Stimulated activated CD8-positive, alpha-beta memory T cell treated with anti-CD3 and anti-CD28 coated beads, Interleukin-15, amount 100 ng/mL, for 24 hours (primary cell): ENCODE results near the gene ELMO2.
A peak's percentile ranks its signal among the peaks of the same experiment; 100 is the strongest.

ENCODE experiments used
- DNase-seq: peaks from one replicate; pipeline ENCODE4 v3.0.0-alpha.2; 2020; ENCODE audit warnings: low read depth

ELMO2 gene

DNA sequence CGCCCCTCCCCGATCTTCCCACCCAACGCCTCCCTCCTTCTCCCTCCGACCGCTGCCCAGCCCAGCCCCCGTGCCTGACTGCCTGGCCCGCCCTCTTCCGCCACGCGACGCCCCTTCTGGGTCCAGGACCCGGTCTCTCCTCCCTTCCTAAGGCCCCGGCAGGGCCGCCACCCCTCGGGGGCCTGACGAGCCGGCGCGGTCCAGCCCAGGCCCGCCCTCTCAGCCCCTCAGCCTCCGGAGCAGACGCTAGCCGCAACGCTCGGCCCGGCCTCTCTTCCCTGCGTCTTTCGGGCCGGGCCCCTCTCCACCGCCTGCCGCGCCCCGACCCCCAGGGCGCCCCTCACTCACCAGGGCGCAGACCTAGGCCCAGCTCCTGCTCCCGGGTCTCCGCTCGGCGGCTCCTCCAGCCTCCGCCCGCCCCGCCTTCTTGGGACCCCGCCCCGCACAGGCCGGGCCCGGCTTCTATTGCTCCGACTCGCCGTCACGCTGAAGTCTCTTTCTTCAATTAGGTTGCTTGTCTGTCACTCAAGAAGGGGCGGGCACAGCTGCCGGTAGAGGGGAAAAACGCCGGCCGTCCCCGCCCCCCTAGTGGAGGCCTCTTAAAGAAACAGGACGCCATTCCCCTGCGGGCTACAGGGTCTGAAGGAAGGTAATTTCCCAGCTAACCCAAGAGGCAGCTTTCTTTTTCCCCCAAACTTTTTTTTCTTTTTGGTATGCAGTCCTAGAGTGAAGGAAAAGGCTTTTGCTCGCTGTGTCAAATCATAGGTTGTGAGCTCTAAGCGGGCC is at the start of gene ELMO2:
Gene ELMO2, minus strand, starts transcription at position 416 of the 786 bp plus-strand sequence. CDS start 12,133 bp downstream, outside the sequence.
- DNase-seq = peak; percentile 83

- DNase-seq = no peak
These were observed 49.3 kb upstream of the ELMO2 start for GRCh38 chr20:46455729-46456128.

DNA sequence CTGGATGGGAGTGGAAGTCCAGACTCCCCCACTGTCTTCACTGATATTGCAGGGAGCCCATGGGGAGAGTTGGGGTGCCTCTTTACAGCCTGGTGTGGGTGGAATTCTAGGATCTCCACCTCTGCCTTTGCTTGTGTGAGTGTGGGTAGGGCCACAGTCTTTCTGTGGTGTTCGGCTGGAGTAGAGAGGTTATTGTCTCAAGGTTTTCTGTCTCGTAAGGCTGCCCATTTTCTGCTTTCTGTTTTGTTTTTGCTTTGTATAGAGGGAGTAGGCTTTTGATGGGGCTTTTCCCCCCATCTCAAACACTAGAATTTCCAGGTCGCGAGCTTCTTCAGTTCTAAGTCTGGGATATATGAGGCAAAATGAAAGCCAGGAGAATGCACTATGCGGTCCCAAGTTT is 40.4 kb upstream of the ELMO2 start:
- DNase-seq = no peak

GRCh38 chr20:46439837-46440236 is 33.4 kb upstream of the ELMO2 start:
- DNase-seq = no peak

DNA sequence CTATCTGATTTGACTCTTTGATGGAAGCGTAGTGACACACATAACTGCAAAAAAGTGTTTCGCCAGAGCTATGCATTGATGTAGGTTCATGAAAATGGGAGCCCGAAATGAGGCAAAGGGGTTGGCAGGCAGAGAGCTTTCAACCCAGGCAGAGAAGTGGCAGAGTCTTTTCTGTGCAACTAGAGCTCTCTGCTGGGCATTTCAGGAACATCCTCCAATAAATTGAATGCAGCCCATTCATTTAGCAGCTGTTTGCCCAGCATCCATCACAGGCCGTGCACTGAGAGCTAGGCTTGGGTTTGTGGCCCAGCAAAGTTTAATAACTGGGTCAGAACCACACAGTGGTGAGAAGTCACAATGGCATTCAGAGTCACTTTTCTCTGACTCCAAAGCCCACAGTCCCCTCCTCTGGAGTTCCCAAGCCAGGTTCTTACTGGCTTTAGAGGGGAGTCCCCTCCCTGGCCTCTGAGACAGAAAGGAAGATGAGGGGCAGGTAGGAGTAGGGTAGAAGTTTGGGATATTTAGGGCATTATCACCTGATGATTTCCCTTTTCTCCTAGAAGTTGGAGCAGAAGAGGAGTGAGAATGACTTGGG is 31.8 kb upstream of the ELMO2 start:
- DNase-seq = no peak

DNA sequence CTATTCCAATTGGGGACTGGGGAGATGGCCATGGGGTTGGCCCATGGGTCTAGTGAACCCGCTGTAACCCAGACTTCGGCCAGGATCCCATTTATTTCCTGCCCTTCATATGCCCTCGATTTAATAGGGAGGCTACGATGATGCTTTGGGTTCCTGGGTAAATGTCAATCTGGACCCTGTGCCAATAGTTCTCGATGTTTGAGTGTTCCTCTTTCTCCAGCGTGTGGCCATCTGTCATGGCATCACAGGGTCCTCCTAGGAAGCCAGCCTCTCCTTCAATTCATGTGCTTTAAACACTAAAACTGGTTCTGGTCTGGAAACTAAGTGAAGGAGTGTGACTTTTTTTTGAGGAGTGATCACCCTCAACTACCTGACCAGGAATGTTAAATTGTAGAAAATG is 28.7 kb upstream of the ELMO2 start:
- no peak for DNase-seq

- no peak for DNase-seq
These were observed 28.2 kb upstream of the ELMO2 start for GRCh38 chr20:46434597-46434996.

GRCh38 chr20:46433051-46433450 is 26.6 kb upstream of the ELMO2 start:
- no peak for DNase-seq

- no peak for DNase-seq
These were observed 24.7 kb upstream of the ELMO2 start for GRCh38 chr20:46430921-46431712.

DNA sequence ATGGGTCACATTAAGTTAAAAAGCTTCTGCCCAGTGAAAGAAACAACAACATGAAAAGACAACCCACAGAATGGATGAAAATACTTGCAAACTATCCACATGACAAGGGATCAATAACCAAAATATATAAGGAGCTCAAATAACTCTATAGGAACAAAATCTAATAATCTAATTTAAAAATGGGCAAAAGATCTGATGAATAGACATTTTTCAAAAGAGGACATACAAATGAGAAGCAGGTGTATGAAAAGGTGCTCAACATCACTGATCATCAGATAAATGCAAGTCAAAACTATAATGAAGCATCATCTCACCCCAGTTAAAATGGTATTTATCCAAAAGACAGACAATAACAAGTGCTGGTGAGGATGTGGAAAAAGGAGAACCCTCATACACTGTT is 21.0 kb upstream of the ELMO2 start:
- DNase-seq = no peak

DNA sequence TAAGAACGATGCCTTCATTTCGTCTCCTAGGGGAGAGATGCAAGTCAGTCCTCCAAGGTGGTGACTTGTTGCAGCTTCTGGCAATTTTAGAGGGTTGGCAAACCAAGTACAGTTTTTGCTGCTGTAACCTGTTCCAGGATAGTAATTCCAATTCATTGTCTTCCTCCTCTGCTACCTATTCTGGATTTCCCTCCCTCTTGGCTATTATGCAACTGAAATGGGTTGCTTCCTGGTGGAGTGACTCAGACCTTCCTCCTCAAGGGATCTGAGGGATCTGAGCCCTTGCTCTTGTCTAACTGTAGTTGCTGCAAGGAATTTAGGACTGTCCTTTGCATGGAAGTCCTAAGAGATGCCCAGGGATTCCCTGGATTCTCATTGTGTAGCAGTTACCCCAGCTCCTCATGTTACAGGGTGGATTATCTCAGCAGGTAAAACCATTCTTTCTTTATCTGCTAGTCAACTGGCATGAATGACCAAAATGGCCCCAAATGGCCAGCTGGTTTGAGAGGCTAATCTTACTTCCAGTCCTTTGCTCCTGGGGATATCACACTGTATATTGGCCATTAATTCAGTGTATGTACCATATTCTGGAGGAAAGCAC is 17.6 kb upstream of the ELMO2 start:
- DNase-seq = no peak

DNA sequence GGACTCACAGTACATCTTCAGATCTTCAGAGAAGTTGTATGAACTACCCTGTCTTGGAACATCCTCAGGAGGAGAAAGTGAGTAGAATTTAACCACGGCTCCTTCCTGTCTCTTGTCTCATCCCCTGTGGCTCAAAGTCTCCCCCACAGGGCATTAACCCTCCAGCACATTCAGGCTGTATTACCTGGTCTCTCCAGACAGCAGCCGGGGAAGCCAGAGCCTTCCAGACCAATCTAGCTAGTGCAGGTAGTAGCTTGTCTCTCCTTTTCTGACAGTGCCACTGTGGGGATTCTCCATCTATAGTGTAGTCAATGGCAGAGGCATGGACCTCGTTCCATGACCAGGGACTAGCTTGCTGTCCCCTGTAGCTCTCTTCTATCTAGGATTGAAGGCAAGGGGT is 16.9 kb upstream of the ELMO2 start:
- DNase-seq = no peak

- DNase-seq = no peak
These were observed 14.5 kb upstream of the ELMO2 start for GRCh38 chr20:46420878-46421277.

GRCh38 chr20:46419882-46420281 is 13.5 kb upstream of the ELMO2 start:
- no peak for DNase-seq

DNA sequence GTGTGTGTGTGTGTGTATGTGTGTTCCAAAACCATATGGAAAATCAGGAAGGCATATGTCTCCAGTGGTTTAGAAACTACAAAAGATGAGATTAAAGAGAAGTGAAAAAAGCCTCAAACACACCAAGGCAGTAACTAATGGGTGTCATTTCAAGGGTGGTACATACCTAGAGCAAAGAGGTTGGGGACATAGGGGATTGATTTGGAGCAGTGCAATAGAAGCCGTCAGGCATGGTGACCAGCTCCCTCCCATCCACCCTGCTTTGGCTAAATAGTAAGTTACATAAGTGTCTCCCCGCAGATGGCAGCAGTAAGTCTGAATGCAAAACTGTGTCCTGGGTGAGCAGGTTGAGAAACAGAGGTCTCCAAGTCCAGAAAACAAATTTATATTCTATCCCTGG is 10.4 kb upstream of the ELMO2 start:
- DNase-seq = no peak

DNA sequence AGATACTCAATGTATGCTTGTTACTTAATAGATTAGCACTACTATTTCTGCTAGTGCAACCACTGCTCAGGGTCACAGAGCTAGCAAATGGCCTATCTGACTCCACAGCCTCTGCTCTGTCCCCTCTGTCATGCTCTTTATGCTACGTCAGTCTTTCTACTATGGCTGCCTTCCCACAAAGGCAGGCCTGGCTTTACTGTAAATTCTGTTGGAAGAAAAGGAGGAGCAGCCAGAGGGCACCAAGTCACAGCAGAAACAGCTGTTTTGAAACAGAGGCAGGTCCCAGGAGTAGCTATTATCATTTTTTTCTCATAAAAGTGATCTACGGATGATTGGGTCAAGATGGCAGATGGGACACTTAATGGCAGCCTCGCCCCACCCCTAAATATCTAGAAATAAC is 10.0 kb upstream of the ELMO2 start:
- no peak for DNase-seq

DNA sequence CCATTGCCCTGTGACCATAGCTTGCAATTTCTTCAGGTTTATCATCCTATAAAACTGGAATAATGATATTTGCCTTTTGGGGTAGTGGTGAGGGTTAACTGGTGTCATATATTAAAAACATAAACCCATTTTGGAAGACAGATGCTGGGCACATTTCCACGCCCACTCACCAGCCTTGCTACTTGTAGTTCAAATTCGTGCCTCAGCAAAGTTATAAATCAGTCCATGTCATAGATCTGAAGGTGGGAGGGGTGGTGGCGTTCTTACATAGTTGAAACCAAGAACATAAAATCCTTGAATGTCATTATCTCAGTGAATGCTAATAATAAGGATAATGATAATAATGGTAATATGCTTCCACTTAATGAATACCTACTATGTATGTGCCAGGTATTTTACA is 9.4 kb upstream of the ELMO2 start:
- DNase-seq = no peak

GRCh38 chr20:46414608-46415007 is 8.2 kb upstream of the ELMO2 start:
- DNase-seq = no peak

GRCh38 chr20:46411637-46412036 is 5.2 kb upstream of the ELMO2 start:
- no peak for DNase-seq

GRCh38 chr20:46408281-46408731 is 1.9 kb upstream of the ELMO2 start:
- no peak for DNase-seq

DNA sequence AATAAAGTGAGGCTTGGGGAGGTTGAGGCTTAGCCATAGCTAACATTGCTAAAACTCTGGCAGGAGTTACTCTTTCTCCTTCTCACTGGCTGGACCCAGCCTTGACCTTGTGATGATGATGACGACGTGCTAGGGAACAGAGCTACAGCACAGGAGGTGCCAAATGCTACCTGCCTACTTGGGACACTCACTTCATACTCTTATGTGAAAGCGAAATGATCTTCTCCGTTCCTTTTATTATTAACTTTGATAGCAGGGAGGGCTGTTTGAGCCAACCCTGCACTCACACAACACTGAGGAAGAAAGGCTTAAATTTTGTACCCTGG is 1.2 kb upstream of the ELMO2 start:
- no peak for DNase-seq

DNA sequence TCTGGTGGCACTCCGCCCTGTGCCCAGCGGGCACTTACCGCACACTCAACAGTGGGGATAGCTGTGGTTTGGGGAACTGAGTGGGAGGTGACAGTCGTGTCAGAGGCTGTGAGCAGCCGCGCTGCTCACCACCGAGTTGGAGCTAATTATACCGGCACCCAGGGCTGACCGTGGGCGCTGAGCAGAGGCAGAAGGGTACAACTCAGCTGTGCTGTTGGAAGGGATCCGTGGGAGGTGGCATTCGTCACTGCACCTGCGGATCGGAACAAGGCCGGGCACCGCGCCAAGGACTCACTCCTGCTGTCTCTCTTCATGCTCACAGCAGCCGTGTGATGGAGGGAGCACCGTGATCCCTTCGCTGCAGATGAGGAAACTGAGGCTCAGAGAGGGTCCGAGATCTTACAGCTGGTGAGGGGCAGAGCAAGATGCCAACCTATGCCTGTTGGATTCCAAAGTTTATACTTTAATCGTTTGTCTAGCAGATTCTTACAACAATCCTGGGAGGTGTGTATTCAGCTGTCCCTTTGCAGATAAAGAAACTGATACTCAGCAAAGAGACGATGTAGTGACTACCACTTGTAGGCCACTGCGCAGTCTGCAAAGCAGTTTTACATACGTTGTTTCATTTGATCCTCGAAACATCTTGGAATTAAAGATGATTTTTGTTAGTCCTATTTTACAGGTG is 713 bp upstream of the ELMO2 start:
- DNase-seq = peak; percentile 61
